SK-N-SH (cell line): Measurements from ENCODE around the gene FAM107B. TPM values are rescaled to one million over a fixed set of nuclear protein-coding genes. Genes with fewer than 3 reads are reported as not detected.

ENCODE experiments used
- CTCF ChIA-PET: fragments of 300-600, 350-600 bp; formaldehyde crosslinking; extraction: SDS; loops from one replicate; lab custom pipeline; 2021; lab: Yijun Ruan, JAX
- POLR2A ChIA-PET: fragments of 350-600 bp; sonication (Branson Sonifier 250); formaldehyde crosslinking; extraction: SDS; loops from one replicate; lab custom pipeline; 2020; ENCODE audit warnings: antibody characterized with exemption, inconsistent platforms; lab: Yijun Ruan, JAX
- DNase-seq: peaks from one replicate; pipeline ENCODE4 v3.0.0; 2012
- H2AFZ ChIP-seq: fragments of 200-600 bp; sonication (generic); 2 replicates; pipeline ENCODE4 v1.8.1; 2016; ENCODE audit warnings: antibody characterized with exemption, mild to moderate bottlenecking, low read depth
- H3F3A ChIP-seq: fragments of 200-600 bp; sonication (generic); replicated peaks from 2 replicates; pipeline ENCODE3; 2016; ENCODE audit warnings: antibody characterized with exemption, mild to moderate bottlenecking; ENCODE audit not compliant: insufficient read depth
- H3K27ac ChIP-seq, 2 experiments: fragments of 200-500 bp in 1 of 2; fragments of 200-600 bp in 1 of 2; sonication (Bioruptor generic) in 1 of 2; sonication (generic), shearing (Covaris generic) in 1 of 2; 2 replicates each; pipeline versions ENCODE4 v1.5.1 to v1.6.1; 2014 to 2016; ENCODE audit warnings: low read depth in 2 of 2, inconsistent platforms in 1 of 2, low read length in 1 of 2, mild to moderate bottlenecking in 1 of 2, mixed read lengths in 1 of 2
- H3K27me3 ChIP-seq: fragments of 200-600 bp; sonication (generic), shearing (Covaris generic); 2 replicates; pipeline ENCODE4 v1.6.1; 2016; ENCODE audit warnings: mixed run types; ENCODE audit not compliant: insufficient read depth
- H3K36me3 ChIP-seq, 2 experiments: fragments of 200-500 bp in 1 of 2; fragments of 200-600 bp in 1 of 2; sonication (Bioruptor generic) in 1 of 2; sonication (generic) in 1 of 2; replicated peaks in 1 of 2; 2 replicates each; pipeline versions ENCODE3 to v1.5.1; 2014 to 2016; ENCODE audit warnings: low read length in 1 of 2, mild to moderate bottlenecking in 1 of 2; ENCODE audit not compliant: insufficient read depth in 2 of 2, control insufficient read depth in 1 of 2
- H3K4me1 ChIP-seq, 2 experiments: fragments of 200-500 bp in 1 of 2; fragments of 200-600 bp in 1 of 2; sonication (Bioruptor generic) in 1 of 2; sonication (generic), shearing (Covaris generic) in 1 of 2; 2 replicates each; pipeline versions ENCODE4 v1.5.1 to v1.6.1; 2014 to 2016; ENCODE audit warnings: low read depth in 1 of 2, low read length in 1 of 2, mixed run types in 1 of 2; ENCODE audit not compliant: insufficient read depth in 2 of 2, control insufficient read depth in 1 of 2
- H3K4me2 ChIP-seq: fragments of 200-600 bp; sonication (generic), shearing (Covaris generic); 2 replicates; pipeline ENCODE4 v1.6.1; 2017; ENCODE audit warnings: mixed run types
- H3K4me3 ChIP-seq, 2 experiments: fragments of 200-500 bp in 1 of 2; fragments of 200-600 bp in 1 of 2; sonication (Bioruptor generic) in 1 of 2; sonication (generic), shearing (Covaris generic) in 1 of 2; 2 replicates each; pipeline versions ENCODE4 v1.5.1 to v1.8.1; 2014 to 2016; ENCODE audit warnings: low read depth in 2 of 2, inconsistent platforms in 1 of 2, low read length in 1 of 2, mild to moderate bottlenecking in 1 of 2, mixed read lengths in 1 of 2, moderate library complexity in 1 of 2
- H3K79me2 ChIP-seq: fragments of 200-600 bp; sonication (generic); 2 replicates; pipeline ENCODE4 v1.8.1; 2017; ENCODE audit warnings: mild to moderate bottlenecking; ENCODE audit not compliant: insufficient read depth
- H3K9ac ChIP-seq: fragments of 200-600 bp; sonication (generic); 2 replicates; pipeline ENCODE4 v1.6.1; 2017; ENCODE audit warnings: mixed run types
- H3K9me2 ChIP-seq: fragments of 200-600 bp; sonication (generic); 2 replicates; pipeline ENCODE4 v1.6.1; 2017; ENCODE audit warnings: mixed run types
- H3K9me3 ChIP-seq: fragments of 200-600 bp; sonication (generic); 2 replicates; pipeline ENCODE4 v1.6.1; 2017; ENCODE audit warnings: mixed run types, mild to moderate bottlenecking, moderate library complexity
- H4K20me1 ChIP-seq: fragments of 200-600 bp; sonication (generic); 2 replicates; pipeline ENCODE4 v1.6.1; 2017; ENCODE audit warnings: mild to moderate bottlenecking, mixed run types; ENCODE audit not compliant: insufficient read depth
- EP300 ChIP-seq, 2 experiments: IDR thresholded peaks; 2 replicates each; pipeline versions ENCODE4 v1.4.0 to v1.6.1; 2012; ENCODE audit warnings: borderline replicate concordance in 1 of 2, low read depth in 1 of 2, low read length in 1 of 2
- EZH2phosphoT487 ChIP-seq: fragments of 200-600 bp; sonication (generic); IDR thresholded peaks from 2 replicates; pipeline ENCODE4 v1.6.1; 2017; ENCODE audit warnings: low read depth, mixed run types, mild to moderate bottlenecking, antibody characterized with exemption, moderate library complexity, borderline replicate concordance
- FOSL2 ChIP-seq: IDR thresholded peaks from 2 replicates; pipeline ENCODE4 v1.4.0; 2012; ENCODE audit warnings: low read depth, mild to moderate bottlenecking, moderate library complexity, borderline replicate concordance
- FOXM1 ChIP-seq: IDR thresholded peaks from 2 replicates; pipeline ENCODE4 v1.4.0; 2012; ENCODE audit warnings: low read depth, mild to moderate bottlenecking
- GATA2 ChIP-seq: sonication (generic); formaldehyde crosslinking; IDR thresholded peaks from 2 replicates; pipeline ENCODE4 v1.5.0; 2020; ENCODE audit warnings: mild to moderate bottlenecking, missing genetic modification reagents
- IRF3 ChIP-seq: fragments of 150-350 bp; IDR thresholded peaks from 2 replicates; pipeline ENCODE4 v1.6.1; 2016; ENCODE audit warnings: mild to moderate bottlenecking, low read depth, low read length
- MXI1 ChIP-seq: IDR thresholded peaks from 2 replicates; pipeline ENCODE4 v1.6.1; 2012; ENCODE audit warnings: mild to moderate bottlenecking, low read depth, low read length, improper control_type of control experiment
- POLR2AphosphoS5 ChIP-seq: IDR thresholded peaks from 2 replicates; pipeline ENCODE4 v1.6.1; 2012; ENCODE audit warnings: low read depth, low read length
- RCOR1 ChIP-seq: fragments of 150-350 bp; IDR thresholded peaks from 2 replicates; pipeline ENCODE4 v1.6.1; 2017; ENCODE audit warnings: antibody characterized with exemption, low read length
- RFX5 ChIP-seq: IDR thresholded peaks from 2 replicates; pipeline ENCODE4 v1.6.1; 2012; ENCODE audit warnings: mild to moderate bottlenecking, improper control_type of control experiment, low read length
- TAF1 ChIP-seq: IDR thresholded peaks from 2 replicates; pipeline ENCODE4 v1.6.1; 2012; ENCODE audit warnings: low read depth, mild to moderate bottlenecking, low read length, moderate library complexity, borderline replicate concordance
- USF2 ChIP-seq: fragments of 150-350 bp; IDR thresholded peaks from 2 replicates; pipeline ENCODE4 v1.6.1; 2017; ENCODE audit warnings: antibody characterized with exemption, low read length, low read depth, borderline replicate concordance
- YY1 ChIP-seq: IDR thresholded peaks from 2 replicates; pipeline ENCODE4 v1.4.0; 2012; ENCODE audit warnings: low read depth, mild to moderate bottlenecking
- ZBTB33 ChIP-seq: IDR thresholded peaks from 2 replicates; pipeline ENCODE4 v1.4.0; 2012; ENCODE audit warnings: low read depth, borderline replicate concordance
- WGBS: methylation state at CpG from one replicate; pipeline ENCODE4 v1.1.6; 2017; ENCODE audit warnings: low lambda C conversion rate; 5-methylcytosine and 5-hydroxymethylcytosine counted together
- polyA plus RNA-seq, 3 experiments: library from polyadenylated mRNA; depleted of rRNA; stranded (reverse); fragments of >200 nt; gene quantifications; 2 replicates each; pipeline ENCODE4 v1.2.3, GENCODE V29; 2012

The FAM107B gene
- polyA plus RNA-seq, 1 of the 3 experiments (the other 2 are of a cell fraction): 1.0 TPM

GRCh38 chr10:14545827-14546226 lies 228.9 kb downstream of the FAM107B start (continued):
- TF ChIP-seq FOSL2 (peak; percentile 15; the same call in 1 of the 2 replicates), GATA2 (CRISPR knock-in tag) (no peak), YY1 (no peak), IRF3 (no peak), MXI1 (no peak), FOXM1 (no peak), EZH2phosphoT487 (no peak), POLR2AphosphoS5 (peak; percentile 22; the same call in 1 of the 2 replicates), ZBTB33 (no peak), USF2 (no peak)

- Histone ChIP-seq H3K27ac (no peak overlapping the region), H3K27me3 (no peaks in the 10 kb centered on the region), H3K4me1 (peaks cover 0 to 8% of the 10 kb centered on the region in 2 experiments; a peak in 2 of 4 replicates), H2AFZ (no peak overlapping the region), H3K79me2 (no peaks in the 10 kb centered on the region), H3K9me2 (no peaks in the 10 kb centered on the region), H3K9me3 (no peaks in the 10 kb centered on the region), H3K4me2 (no peak overlapping the region), H3K9ac (no peak overlapping the region), H3K4me3 (no peak overlapping the region), H4K20me1 (no peaks in the 10 kb centered on the region), H3K36me3 (no peaks in the 10 kb centered on the region), H3F3A (no peaks in the 10 kb centered on the region)
- DNase-seq: no peak
- ChIA-PET POLR2A (interaction anchor here (1.1 kb wide), 1 partner anchor 9 kb away, joined by 3 read pairs; no protein-coding TSS in a partner anchor), CTCF (interaction anchor here (1.4 to 5.2 kb wide), 3 partner anchors 18 to 280 kb away, joined by 3 to 28 read pairs (median 4); no protein-coding TSS in a partner anchor)
- TF ChIP-seq EP300 (IDR thresholded peaks at IDR 0.05; ENCODE audit: borderline replicate concordance in 1 of 2, low read depth in 1 of 2, low read length in 1 of 2) (no peak), USF2 (no peak), RFX5 (no peak), POLR2AphosphoS5 (no peak), RCOR1 (no peak), TAF1 (no peak), ZBTB33 (no peak)
- WGBS: 94% methylated on average over 3 of the region's 3 CpGs
These were observed 230.8 kb downstream of the FAM107B start for GRCh38 chr10:14543904-14544210.
